Epidermal melanocyte (primary cell): ENCODE measurements around the gene CTNND2.

Experiments used
- DNase-seq: peaks from one replicate; pipeline ENCODE4 v3.0.0; 2011; ENCODE audit warnings: low spot score; ENCODE audit not compliant: insufficient read length

The CTNND2 gene

GRCh38 chr5:10994091-10994986, 909.9 kb downstream of the CTNND2 start:
- no peak for DNase-seq

GRCh38 chr5:10990634-10991033, 913.6 kb downstream of the CTNND2 start:
- no peak for DNase-seq

- no peak for DNase-seq
These were observed 914.5 kb downstream of the CTNND2 start for GRCh38 chr5:10989577-10990263.

GRCh38 chr5:10988622-10989021, 915.6 kb downstream of the CTNND2 start:
- DNase-seq = no peak

GRCh38 chr5:10987925-10988504, 916.2 kb downstream of the CTNND2 start:
- DNase-seq = no peak

GRCh38 chr5:10987276-10987924, 916.8 kb downstream of the CTNND2 start:
- no peak for DNase-seq

- no peak for DNase-seq
These were observed 918.5 kb downstream of the CTNND2 start for GRCh38 chr5:10985721-10986110.

- DNase-seq = no peak
These were observed 919.0 kb downstream of the CTNND2 start for GRCh38 chr5:10985091-10985720.

- DNase-seq = no peak
These were observed 920.1 kb downstream of the CTNND2 start for GRCh38 chr5:10984021-10984715.

GRCh38 chr5:10982626-10983025, 921.6 kb downstream of the CTNND2 start:
- DNase-seq = no peak

GRCh38 chr5:10981932-10982331, 922.3 kb downstream of the CTNND2 start:
- no peak for DNase-seq

GRCh38 chr5:10977011-10977410, 927.2 kb downstream of the CTNND2 start:
- DNase-seq = no peak

GRCh38 chr5:10975945-10976344, 928.3 kb downstream of the CTNND2 start:
- no peak for DNase-seq

GRCh38 chr5:10974850-10975249, 929.4 kb downstream of the CTNND2 start:
- DNase-seq = no peak

- DNase-seq = no peak
These were observed 930.9 kb downstream of the CTNND2 start for GRCh38 chr5:10973316-10973715.

- DNase-seq = no peak
These were observed 934.5 kb downstream of the CTNND2 start for GRCh38 chr5:10969684-10970180.

GRCh38 chr5:10964806-10965205, 939.4 kb downstream of the CTNND2 start:
- DNase-seq = no peak

- DNase-seq = no peak
These were observed 945.5 kb downstream of the CTNND2 start for GRCh38 chr5:10958728-10959127.

GRCh38 chr5:10949856-10950630, 954.2 kb downstream of the CTNND2 start:
- no peak for DNase-seq

GRCh38 chr5:10946050-10946449, 958.2 kb downstream of the CTNND2 start:
- DNase-seq = no peak
